GM12891 (cell line): ENCODE data around the gene IFIH1. TPM values are rescaled to one million over a fixed set of nuclear protein-coding genes. Genes with fewer than 3 reads are reported as not detected.

Source experiments
- DNase-seq: peaks from one replicate; pipeline ENCODE4 v3.0.0; 2011; ENCODE audit warnings: low spot score; ENCODE audit not compliant: insufficient read length
- FAIRE-seq: peaks from 2 replicates; lab custom pipeline; 2011; peaks lifted over from hg19 to GRCh38; lab: Jason Lieb, UNC
- PAX5 ChIP-seq: IDR thresholded peaks from 2 replicates; pipeline ENCODE4 v1.6.1; 2011; ENCODE audit warnings: low read length, moderate library complexity, mild to moderate bottlenecking; ENCODE audit not compliant: insufficient read depth, severe bottlenecking
- POLR2A ChIP-seq: IDR thresholded peaks from 2 replicates; pipeline ENCODE4 v1.6.1; 2011; ENCODE audit warnings: low read depth, low read length, control low read depth
- POLR2AphosphoS5 ChIP-seq: IDR thresholded peaks from 2 replicates; pipeline ENCODE4 v1.6.1; 2011; ENCODE audit warnings: low read depth, low read length, control low read depth
- POU2F2 ChIP-seq: IDR thresholded peaks from 2 replicates; pipeline ENCODE4 v1.6.1; 2011; ENCODE audit warnings: low read depth, mild to moderate bottlenecking, control low read depth, low read length, moderate library complexity
- SPI1 ChIP-seq: IDR thresholded peaks from 2 replicates; pipeline ENCODE4 v1.6.1; 2011; ENCODE audit warnings: low read depth, low read length, control low read depth
- TAF1 ChIP-seq: IDR thresholded peaks from 2 replicates; pipeline ENCODE4 v1.6.1; 2011; ENCODE audit warnings: low read depth, low read length, control low read depth
- polyA plus RNA-seq: library from polyadenylated mRNA; unstranded; fragments of >200 nt; gene quantifications from one replicate; pipeline ENCODE4 v1.2.1, GENCODE V29; 2012; ENCODE audit warnings: low read depth, missing spikeins, inconsistent platforms; ENCODE audit not compliant: missing spikeins

Gene IFIH1
- 25.3 TPM for polyA plus RNA-seq

- FAIRE-seq = peak; percentile 93
- peak; percentile 76 for TF ChIP-seq TAF1
- TF ChIP-seq POLR2A = peak; percentile 85
- TF ChIP-seq PAX5 = no peak
- peak; percentile 99 for TF ChIP-seq SPI1
- TF ChIP-seq POLR2AphosphoS5 = peak; percentile 75; the same call in 1 of the 2 replicates
- no peak; the same call in 1 of the 2 replicates for TF ChIP-seq POU2F2
- DNase-seq = peak; percentile 51
Observed at GRCh38 chr2:162318328-162319180, at the start of gene IFIH1. Gene IFIH1, minus strand, starts transcription at chr2:162318684. Its CDS starts 377 bp downstream, at chr2:162318307.

DNA sequence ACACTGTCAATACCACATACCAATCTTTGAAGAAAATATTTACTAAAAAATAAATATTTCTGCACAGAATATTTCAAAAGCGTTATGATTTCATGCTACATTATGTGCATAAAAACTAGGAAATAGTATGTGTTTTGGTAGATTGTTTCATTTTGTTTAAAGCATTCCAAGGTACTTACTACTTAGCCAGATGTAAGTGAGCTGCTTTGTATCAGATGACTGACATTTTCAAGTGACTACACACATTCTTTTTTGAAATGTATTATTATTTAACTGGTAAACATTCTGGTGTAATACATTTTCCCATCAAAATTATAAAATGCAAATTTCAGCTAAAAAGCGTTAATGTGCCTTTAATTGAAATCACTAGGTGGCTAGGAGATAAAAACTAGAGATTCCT, 46.9 kb upstream of the IFIH1 start:
- FAIRE-seq = no peak

DNA sequence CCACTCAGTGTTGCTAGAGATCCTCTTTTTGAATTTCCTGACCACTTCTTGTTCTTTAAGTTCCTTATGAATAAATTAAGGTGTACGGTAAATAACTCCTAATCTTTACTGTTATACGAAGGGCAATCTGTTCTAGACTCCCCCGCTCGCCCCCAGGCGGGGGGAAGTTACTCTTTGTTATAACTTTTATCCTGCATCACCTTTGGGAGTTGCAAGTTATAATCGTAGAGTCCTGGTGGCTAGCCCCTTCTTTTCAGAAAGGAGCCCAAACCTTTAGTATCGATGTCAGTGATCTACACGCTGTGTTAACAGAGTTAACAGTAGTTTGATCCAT, 26.1 kb upstream of the IFIH1 start:
- DNase-seq = no peak
- FAIRE-seq = peak; percentile 38
- no peak for TF ChIP-seq POLR2A
- no peak for TF ChIP-seq POU2F2
- TF ChIP-seq PAX5 = no peak
- TF ChIP-seq TAF1 = no peak
- no peak for TF ChIP-seq POLR2AphosphoS5
- no peak; the same call in 1 of the 2 replicates for TF ChIP-seq SPI1

More for the DNA sequence above, 46.9 kb upstream of the IFIH1 start:
- DNase-seq = no peak
- TF ChIP-seq POLR2A = no peak
- no peak for TF ChIP-seq TAF1
- TF ChIP-seq POU2F2 = no peak
- TF ChIP-seq PAX5 = no peak
- TF ChIP-seq POLR2AphosphoS5 = no peak

DNA sequence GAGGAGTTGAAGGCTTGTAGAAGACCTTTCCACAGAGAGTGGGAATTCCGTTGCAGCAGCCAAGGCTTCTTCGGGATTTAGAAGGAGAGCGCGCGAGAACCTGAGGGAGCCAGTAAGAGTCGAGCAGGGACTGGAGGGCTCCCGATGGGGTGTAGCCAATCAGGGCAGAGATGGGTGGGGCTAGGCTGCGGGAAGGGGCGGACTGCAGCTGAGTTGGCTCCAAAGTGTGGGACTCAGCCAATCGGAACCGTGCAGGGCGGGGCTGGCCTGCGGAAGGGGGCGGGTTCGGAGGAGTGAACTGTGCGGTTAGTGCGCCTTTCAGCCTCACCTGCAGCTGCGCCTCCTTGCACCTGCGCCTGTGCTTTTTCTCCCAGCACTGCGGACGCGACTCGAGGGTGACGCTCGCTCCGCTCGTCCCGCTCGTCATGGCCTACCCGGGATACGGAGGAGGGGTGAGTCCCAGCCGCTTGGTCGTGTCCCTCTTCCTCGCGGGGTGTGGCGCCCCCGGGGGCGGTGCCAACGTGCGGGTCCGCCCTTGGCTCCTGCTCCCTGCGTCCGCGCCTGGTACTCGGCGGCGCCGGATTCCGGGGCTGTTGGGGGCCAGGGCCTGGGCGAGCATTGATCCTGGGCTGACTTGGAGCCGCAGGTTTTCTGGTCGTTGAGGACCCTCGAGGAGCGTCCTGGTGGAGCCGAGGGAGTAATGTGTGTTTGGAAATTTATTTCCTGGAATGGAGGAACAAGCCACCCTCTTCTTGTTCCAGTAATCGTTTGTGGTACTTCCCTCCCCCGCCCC, 25.5 kb upstream of the IFIH1 start, which contains the start of gene GCA:
Gene GCA, plus strand, starts transcription at position 309 of the 793 bp plus-strand sequence. Its CDS starts 117 bp downstream, at position 426.
- peak; percentile 70 for DNase-seq
- peak; percentile 100 for FAIRE-seq
- TF ChIP-seq POU2F2 (no peak), POLR2AphosphoS5 (peak; percentile 65), POLR2A (peak; percentile 62; the same call in 1 of the 2 replicates), TAF1 (no peak; the same call in 1 of the 2 replicates), SPI1 (0 out of 2 replicates have a peak, but pooled peaks have one; percentile 5)

GRCh38 chr2:162343492-162343823, 25.0 kb upstream of the IFIH1 start:
- no peak for TF ChIP-seq POLR2A
- no peak for TF ChIP-seq PAX5
- no peak for TF ChIP-seq POLR2AphosphoS5
- no peak for TF ChIP-seq SPI1
- TF ChIP-seq POU2F2 = no peak
- no peak for TF ChIP-seq TAF1
- FAIRE-seq (peak; percentile 48), DNase-seq (no peak)

DNA sequence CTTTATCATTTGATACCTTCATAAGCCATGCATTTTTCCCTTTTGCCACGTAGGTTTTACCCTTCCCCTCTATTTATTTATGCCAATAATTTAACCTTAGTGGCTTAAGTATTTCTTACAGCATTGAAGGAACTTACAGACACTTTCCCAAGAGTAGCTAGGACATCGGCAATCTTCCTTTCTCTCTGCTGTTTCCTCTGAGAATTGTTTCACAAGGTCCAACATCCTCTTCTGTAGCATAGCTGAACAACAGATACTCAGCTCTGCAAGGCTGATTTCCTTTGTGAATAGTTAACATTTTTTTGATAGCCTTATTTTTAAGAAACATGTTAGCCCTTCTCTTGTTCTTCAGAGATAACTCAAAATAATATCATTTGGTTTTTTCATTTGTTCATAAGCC, 24.4 kb upstream of the IFIH1 start:
- FAIRE-seq (peak; percentile 41), DNase-seq (no peak)
- no peak for TF ChIP-seq POLR2AphosphoS5
- no peak for TF ChIP-seq POLR2A
- no peak for TF ChIP-seq TAF1
- no peak for TF ChIP-seq SPI1
- no peak for TF ChIP-seq PAX5

GRCh38 chr2:162342321-162342720, 23.8 kb upstream of the IFIH1 start:
- TF ChIP-seq POU2F2 (no peak), POLR2AphosphoS5 (no peak), PAX5 (no peak), SPI1 (no peak), TAF1 (no peak), POLR2A (no peak)
- DNase-seq (no peak), FAIRE-seq (peak; percentile 56)

DNA sequence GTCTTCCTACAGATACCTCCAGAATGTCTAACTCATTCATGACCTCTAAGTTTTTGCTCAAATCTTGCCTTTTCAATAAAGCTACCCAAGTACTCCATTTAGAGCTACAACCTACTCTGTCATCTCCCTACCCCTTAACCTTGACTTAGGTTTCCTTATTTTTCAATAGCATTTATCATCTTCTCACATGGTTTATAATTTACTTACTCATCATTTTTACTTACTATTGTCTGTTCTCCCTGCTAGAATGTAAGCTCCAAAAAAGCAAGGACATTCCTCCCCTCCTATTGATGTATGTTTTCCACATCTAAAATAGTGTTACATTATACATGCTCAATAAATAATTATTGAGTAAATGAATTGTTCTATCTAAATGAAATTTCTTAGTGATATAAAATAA, 22.3 kb upstream of the IFIH1 start:
- FAIRE-seq (no peak), DNase-seq (no peak)
- no peak for TF ChIP-seq POU2F2
- no peak for TF ChIP-seq SPI1
- TF ChIP-seq PAX5 = no peak
- no peak for TF ChIP-seq TAF1
- TF ChIP-seq POLR2A = no peak
- no peak for TF ChIP-seq POLR2AphosphoS5

DNA sequence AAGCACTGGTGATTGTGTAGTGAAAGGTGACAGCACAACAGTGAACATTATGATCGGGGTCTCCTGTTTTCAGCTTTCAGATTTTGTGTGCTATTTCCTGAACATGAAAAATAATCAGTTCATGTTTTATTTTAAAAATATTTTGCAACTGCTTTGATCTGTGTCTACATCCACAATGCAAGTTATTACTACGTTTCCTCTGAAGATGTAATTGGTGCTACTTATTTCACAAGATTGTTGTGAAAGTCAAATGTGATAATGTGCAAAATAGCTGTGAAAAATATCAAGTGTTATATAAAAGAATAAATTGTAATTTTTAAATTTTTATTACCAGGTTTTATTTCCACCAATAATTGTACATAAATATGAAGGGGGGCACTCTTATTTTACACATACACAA, 19.4 kb upstream of the IFIH1 start:
- TF ChIP-seq SPI1 (no peak), TAF1 (no peak), POU2F2 (no peak), POLR2AphosphoS5 (no peak), POLR2A (no peak), PAX5 (no peak)
- DNase-seq = no peak
- no peak for FAIRE-seq
